ENCODE measurements around the gene ZNF668. TPM values are rescaled to one million over a fixed set of nuclear protein-coding genes. Genes with fewer than 3 reads are reported as not detected.

The ZNF668 gene
- total and polyA plus RNA-seq, 2 of the 13 experiments (the other 11 are each of a cell fraction or from before 2014, with no cell fraction given) = 3.8 to 9.8 TPM

GRCh38 chr16:31073142-31073969 is 684 bp downstream of the ZNF668 start (continued):
- TF ChIP-seq SMAD9 (CRISPR knock-in tag; IDR thresholded peaks at IDR 0.05) (no peak), HNF1A (IDR thresholded peaks at IDR 0.05; ENCODE audit: low read depth) (no peak), HNF1A (CRISPR knock-in tag; IDR thresholded peaks at IDR 0.05; ENCODE audit: borderline replicate concordance) (no peak; the same call in 1 of the 2 replicates), ATF7-NPFF (CRISPR knock-in tag; IDR thresholded peaks at IDR 0.05; ENCODE audit: low read depth) (no peak; the same call in 1 of the 2 replicates), MZF1 (CRISPR knock-in tag; IDR thresholded peaks at IDR 0.05; ENCODE audit: borderline replicate concordance) (0 out of 2 replicates have a peak, but pooled peaks have one; percentile 78), SOX13 (IDR thresholded peaks at IDR 0.05) (no peak), SOX13 (CRISPR knock-in tag; conservative IDR thresholded peaks at IDR 0.05 in 1 of 2, IDR thresholded peaks at IDR 0.05 in 1 of 2) (peak in 1 of 2 experiments; percentile 50; a peak in 3 of 4 replicates), MLX (CRISPR knock-in tag; IDR thresholded peaks at IDR 0.05) (0 out of 2 replicates have a peak, but pooled peaks have one; percentile 18), ZNF10 (CRISPR knock-in tag; IDR thresholded peaks at IDR 0.05; ENCODE audit: borderline replicate concordance, low read depth) (no peak), ZMAT5 (CRISPR knock-in tag; IDR thresholded peaks at IDR 0.05; ENCODE audit: borderline replicate concordance, low read depth) (no peak), RNF219 (CRISPR knock-in tag; IDR thresholded peaks at IDR 0.05) (no peak), ZNF276 (CRISPR knock-in tag; IDR thresholded peaks at IDR 0.05; ENCODE audit: low read depth) (peak; percentile 15; the same call in 1 of the 2 replicates), MED1 (CRISPR knock-in tag; IDR thresholded peaks at IDR 0.05) (peak; percentile 40), IRF9 (CRISPR knock-in tag; IDR thresholded peaks at IDR 0.05; ENCODE audit: borderline replicate concordance) (peak; percentile 0; the same call in 1 of the 2 replicates)

Data from HepG2 (cell line).